OCI-LY7 (cell line): ENCODE measurements around the gene ZFHX3. TPM values are rescaled to one million over a fixed set of nuclear protein-coding genes. Genes with fewer than 3 reads are reported as not detected.

Source experiments
- BruUV-seq: library from RNA; stranded (reverse); fragments of 400-500 nt; replicated peaks from 2 replicates; lab custom pipeline; 2021; lab: Mats Ljungman, UMichigan
- CTCF ChIA-PET: fragments of 300-600 bp; sonication (Branson Sonifier 250); formaldehyde crosslinking; loops from one replicate; lab custom pipeline; 2022; ENCODE audit warnings: antibody characterized with exemption; ENCODE audit not compliant: unreplicated experiment; lab: Charles Lee
- POLR2A ChIA-PET: fragments of 300-600 bp; sonication (Branson Sonifier 250); formaldehyde crosslinking; loops from one replicate; lab custom pipeline; 2022; ENCODE audit warnings: antibody characterized with exemption; lab: Charles Lee
- DNase-seq: peaks from one replicate; pipeline ENCODE4 v3.0.0-alpha.2; 2015; ENCODE audit warnings: low spot score
- H2AFZ ChIP-seq: fragments of 200-600 bp; sonication (generic), shearing (Covaris generic); 2 replicates; pipeline ENCODE4 v1.6.1; 2014; ENCODE audit warnings: mild to moderate bottlenecking, antibody characterized with exemption, low read length, moderate library complexity
- H3K27ac ChIP-seq: fragments of 200-600 bp; sonication (generic); 2 replicates; pipeline ENCODE4 v1.5.1; 2014; ENCODE audit warnings: mixed run types, low read depth, mild to moderate bottlenecking, moderate library complexity, low read length, inconsistent platforms; ENCODE audit not compliant: poor library complexity, severe bottlenecking
- H3K36me3 ChIP-seq: fragments of 200-600 bp; sonication (generic); 2 replicates; pipeline ENCODE4 v1.6.1; 2014; ENCODE audit warnings: mild to moderate bottlenecking, antibody characterized with exemption, low read length, moderate library complexity, mixed read lengths; ENCODE audit not compliant: insufficient read depth
- H3K4me1 ChIP-seq: fragments of 200-600 bp; sonication (generic); 2 replicates; pipeline ENCODE4 v1.5.1; 2014; ENCODE audit warnings: mild to moderate bottlenecking, low read length; ENCODE audit not compliant: insufficient read depth, poor library complexity, severe bottlenecking
- H3K4me2 ChIP-seq: fragments of 200-600 bp; sonication (generic); 2 replicates; pipeline ENCODE4 v1.6.1; 2014; ENCODE audit warnings: mild to moderate bottlenecking, low read length
- H3K4me3 ChIP-seq: fragments of 200-600 bp; sonication (generic); 2 replicates; pipeline ENCODE4 v1.5.1; 2014; ENCODE audit warnings: mild to moderate bottlenecking, low read depth, low read length; ENCODE audit not compliant: poor library complexity, severe bottlenecking
- H3K79me2 ChIP-seq: fragments of 200-600 bp; sonication (generic); 2 replicates; pipeline ENCODE4 v1.6.1; 2016; ENCODE audit warnings: low read depth, mild to moderate bottlenecking, low read length, moderate library complexity, mixed read lengths; ENCODE audit not compliant: insufficient read depth
- H3K9me2 ChIP-seq: fragments of 200-600 bp; sonication (generic); 2 replicates; pipeline ENCODE4 v1.6.1; 2016; ENCODE audit warnings: mild to moderate bottlenecking, low read length, mixed read lengths; ENCODE audit not compliant: insufficient read depth
- H3K9me3 ChIP-seq: fragments of 200-600 bp; sonication (generic); 2 replicates; pipeline ENCODE4 v1.6.1; 2014; ENCODE audit warnings: mild to moderate bottlenecking, mixed run types, low read length, mixed read lengths
- H4K20me1 ChIP-seq: fragments of 200-600 bp; sonication (generic); 2 replicates; pipeline ENCODE4 v1.6.1; 2014; ENCODE audit warnings: mild to moderate bottlenecking, antibody characterized with exemption, low read length, moderate library complexity, mixed read lengths; ENCODE audit not compliant: insufficient read depth
- CTCF ChIP-seq: fragments of 200-600 bp; sonication (generic); conservative IDR thresholded peaks from 2 replicates; pipeline ENCODE4 v1.5.1; 2014; ENCODE audit warnings: mild to moderate bottlenecking, antibody characterized with exemption, low read length, moderate library complexity, mixed read lengths
- EZH2phosphoT487 ChIP-seq: fragments of 200-600 bp; sonication (generic); IDR thresholded peaks from 2 replicates; pipeline ENCODE4 v1.6.1; 2018; ENCODE audit warnings: low read depth, borderline replicate concordance, mild to moderate bottlenecking, mixed run types, antibody characterized with exemption, low read length, moderate library complexity, mixed read lengths
- intact Hi-C: fragments of 100-400 bp; cut with micrococcal nuclease; formaldehyde crosslinking; loops from one replicate; pipeline ENCODE4 v1.10.0; 2022; ENCODE audit not compliant: unreplicated experiment
- total RNA-seq, 2 experiments: library from RNA; depleted of rRNA in 1 of 2; stranded (reverse); fragments of >200 nt in 1 of 2; shearing (Covaris generic) in 1 of 2; gene quantifications; 2 replicates each; pipeline ENCODE4 v1.2.3, GENCODE V29; 2014 to 2022

Gene ZFHX3
- total RNA-seq, 2 experiments from 2014 or later, result 1.3 to 6.2 TPM

- Histone ChIP-seq H3K36me3 (no peaks in the 10 kb centered on the region), H3K9me2 (no peaks in the 10 kb centered on the region), H2AFZ (no peak overlapping the region), H3K9me3 (no peaks in the 10 kb centered on the region), H4K20me1 (no peaks in the 10 kb centered on the region), H3K4me3 (no peak overlapping the region), H3K4me2 (no peak overlapping the region), H3K27ac (no peak overlapping the region), H3K79me2 (no peaks in the 10 kb centered on the region), H3K4me1 (no peaks in the 10 kb centered on the region)
- ChIA-PET POLR2A (interaction anchor here (0.7 kb wide), 2 partner anchors 103 to 305 kb away, joined by 5 read pairs; no protein-coding TSS in a partner anchor), CTCF (no interaction called here)
- intact Hi-C loops, result no loop called here
- no TSS peak for BruUV-seq
- TF ChIP-seq EZH2phosphoT487 (no peak), CTCF (no peak)
- DNase-seq, result no peak
Observed at GRCh38 chr16:73017321-73017720, 30.6 kb downstream of the ZFHX3 start.

GRCh38 chr16:73016488-73016830 lies 31.5 kb downstream of the ZFHX3 start:
- no TSS peak for BruUV-seq
- H3K4me2 ChIP-seq, result no peak overlapping the region
- H2AFZ ChIP-seq, result no peak overlapping the region
- no peak for TF ChIP-seq EZH2phosphoT487
- no peak for TF ChIP-seq CTCF
- no peak overlapping the region for H3K27ac ChIP-seq
- POLR2A ChIA-PET, result interaction anchor here (0.7 kb wide), 2 partner anchors 102 to 306 kb away, joined by 5 read pairs; no protein-coding TSS in a partner anchor
- intact Hi-C loops, result no loop called here
- no peaks in the 10 kb centered on the region for H3K79me2 ChIP-seq
- no peaks in the 10 kb centered on the region for H3K9me3 ChIP-seq
- no peaks in the 10 kb centered on the region for H3K4me1 ChIP-seq
- no peaks in the 10 kb centered on the region for H3K9me2 ChIP-seq
- no peak overlapping the region for H3K4me3 ChIP-seq
- H3K36me3 ChIP-seq, result no peaks in the 10 kb centered on the region
- no peaks in the 10 kb centered on the region for H4K20me1 ChIP-seq
- CTCF ChIA-PET, result no interaction called here
- DNase-seq, result no peak

GRCh38 chr16:73015612-73016487 lies 32.1 kb downstream of the ZFHX3 start:
- Histone ChIP-seq H4K20me1 (no peaks in the 10 kb centered on the region), H3K79me2 (no peaks in the 10 kb centered on the region), H3K36me3 (no peaks in the 10 kb centered on the region), H3K27ac (no peak overlapping the region), H3K4me1 (no peaks in the 10 kb centered on the region), H3K9me2 (no peaks in the 10 kb centered on the region), H3K4me2 (no peak overlapping the region), H3K9me3 (no peaks in the 10 kb centered on the region), H2AFZ (no peak overlapping the region), H3K4me3 (no peak overlapping the region)
- TF ChIP-seq CTCF, result no peak
- no peak for TF ChIP-seq EZH2phosphoT487
- ChIA-PET POLR2A (no interaction called here), CTCF (no interaction called here)
- no TSS peak for BruUV-seq
- no peak for DNase-seq
- intact Hi-C loops, result no loop called here
